ENCODE measurements around the gene RAPGEF2.
A peak's percentile ranks its signal among the peaks of the same experiment; 100 is the strongest.

Gene RAPGEF2

GRCh38 chr4:159197260-159197884, 94.5 kb downstream of the RAPGEF2 start:
- no peak for DNase-seq (ENCODE audit: low spot score)

DNA sequence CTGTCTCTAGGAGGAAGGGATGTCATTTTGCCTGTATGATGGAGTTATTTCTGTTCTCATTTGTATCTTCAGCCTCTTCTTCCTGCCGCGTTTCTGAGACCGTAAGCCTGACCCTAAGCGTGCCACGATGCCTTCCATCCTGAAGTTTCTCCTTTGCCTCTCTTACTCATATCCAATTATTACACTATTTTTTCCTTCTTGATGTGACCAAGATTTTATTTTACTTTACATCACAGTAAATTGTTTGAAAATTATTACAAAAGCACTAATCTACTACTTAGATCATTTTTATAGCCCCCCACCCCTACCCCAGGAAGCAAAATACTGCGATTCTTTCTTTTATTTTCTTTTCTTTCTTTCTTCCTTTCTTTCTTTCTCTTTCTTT, 95.0 kb downstream of the RAPGEF2 start:
- no peak for DNase-seq (ENCODE audit: low spot score)

DNA sequence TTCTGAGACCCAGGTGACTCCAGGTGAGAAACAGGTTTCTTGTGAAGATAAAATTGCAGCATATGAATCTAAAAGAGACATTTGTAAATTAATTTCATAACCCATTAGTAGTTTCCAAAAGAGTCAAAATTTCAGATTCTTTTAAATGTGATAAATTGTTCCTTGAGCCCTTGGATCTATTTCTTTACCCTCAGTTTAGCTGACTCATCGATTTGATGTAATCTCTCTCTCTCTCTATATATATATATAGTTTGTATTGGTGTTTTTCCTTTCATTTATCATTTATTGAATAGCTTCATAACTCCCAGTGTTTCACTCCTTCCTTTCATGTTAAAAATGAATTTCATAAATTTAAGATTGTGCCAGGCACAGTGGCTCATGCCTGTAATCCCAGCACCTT, 96.9 kb downstream of the RAPGEF2 start:
- no peak for DNase-seq (ENCODE audit: low spot score)

GRCh38 chr4:159201168-159201567, 98.3 kb downstream of the RAPGEF2 start:
- DNase-seq (ENCODE audit: low spot score) = no peak

- no peak for DNase-seq (ENCODE audit: low spot score)
These were observed 101.7 kb downstream of the RAPGEF2 start for GRCh38 chr4:159204566-159204965.

DNA sequence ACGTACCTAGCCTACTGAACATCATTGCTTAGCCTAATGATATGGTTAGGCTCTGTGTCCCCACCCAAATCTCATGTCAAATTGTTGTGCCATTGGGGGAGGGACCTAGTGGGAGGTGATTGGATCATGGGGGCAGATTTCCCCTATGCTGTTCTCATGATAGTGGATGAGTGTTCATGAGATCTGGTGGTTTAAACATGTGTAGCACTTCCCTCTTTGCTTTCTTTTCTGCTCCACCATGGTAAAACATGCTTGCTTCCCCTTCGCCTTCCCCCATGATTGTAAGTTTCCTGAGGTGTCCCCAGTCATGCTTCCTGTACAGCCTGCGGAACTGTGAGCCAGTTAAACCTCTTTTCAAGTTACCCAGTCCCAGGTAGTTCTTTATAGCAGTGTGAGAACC, 102.6 kb downstream of the RAPGEF2 start:
- DNase-seq (ENCODE audit: low spot score) = no peak

DNA sequence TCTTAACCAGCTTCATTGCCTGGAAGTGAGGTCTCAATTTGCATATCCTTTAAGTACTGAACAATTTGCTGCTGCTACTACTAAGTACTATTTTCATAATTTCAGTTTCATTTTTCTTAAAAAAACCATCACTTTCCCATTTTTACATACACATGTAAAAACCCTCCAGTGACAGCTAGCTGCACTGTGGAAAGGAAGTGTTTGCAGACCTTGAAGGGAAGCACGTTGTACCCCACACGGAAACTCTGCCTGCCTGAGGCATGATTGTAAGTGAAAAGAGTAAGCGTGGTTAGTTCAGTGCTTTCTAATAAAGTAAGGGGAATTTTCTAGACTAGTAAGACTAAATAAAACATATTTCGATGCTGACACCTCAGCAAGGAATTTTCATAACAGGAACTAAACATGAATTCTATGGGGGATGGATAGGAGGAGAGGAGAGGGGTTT, 103.6 kb downstream of the RAPGEF2 start:
- peak; percentile 47 for DNase-seq (ENCODE audit: low spot score)

- DNase-seq (ENCODE audit: low spot score) = no peak
These were observed 106.4 kb downstream of the RAPGEF2 start for GRCh38 chr4:159209249-159209648.

DNA sequence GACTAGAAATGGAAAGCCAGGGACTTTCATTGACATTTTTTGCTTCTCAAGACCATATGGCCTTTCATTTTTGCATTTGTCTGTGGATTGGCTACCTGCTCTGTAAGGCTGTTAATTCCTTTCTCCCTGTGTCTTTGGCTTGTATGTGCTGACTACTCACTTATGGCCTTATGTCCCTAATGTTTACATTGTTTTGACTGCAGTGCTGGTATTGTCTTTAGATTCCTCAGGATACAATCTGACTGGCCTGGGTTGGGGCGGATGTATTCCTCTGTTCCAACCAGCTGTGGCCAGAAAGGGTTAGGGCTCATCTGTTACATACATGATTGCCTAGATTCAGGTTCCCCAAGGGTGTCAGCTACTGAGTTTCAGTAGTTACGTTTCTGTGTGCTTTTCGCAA, 108.1 kb downstream of the RAPGEF2 start:
- no peak for DNase-seq (ENCODE audit: low spot score)

- DNase-seq (ENCODE audit: low spot score) = no peak
These were observed 109.9 kb downstream of the RAPGEF2 start for GRCh38 chr4:159212675-159213293.

DNA sequence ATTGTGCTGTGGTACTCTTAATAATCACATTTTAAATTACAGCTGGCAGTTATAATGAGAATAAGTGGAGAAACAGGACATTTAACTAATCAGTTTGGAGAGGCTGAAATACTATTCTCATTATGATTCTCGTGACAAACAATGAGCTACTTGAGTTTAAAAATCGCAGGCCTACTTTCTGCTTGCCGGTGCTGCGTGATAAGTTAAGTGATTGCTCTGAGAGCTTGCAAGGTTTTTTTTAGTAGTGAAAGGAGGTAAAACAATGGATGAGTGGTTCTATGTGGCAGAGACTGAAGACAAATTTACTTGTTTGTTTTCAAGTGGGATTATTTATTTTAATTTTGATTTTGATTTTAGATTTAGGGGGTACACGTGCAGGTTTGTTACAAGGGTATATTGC, 114.0 kb downstream of the RAPGEF2 start:
- no peak for DNase-seq (ENCODE audit: low spot score)

DNA sequence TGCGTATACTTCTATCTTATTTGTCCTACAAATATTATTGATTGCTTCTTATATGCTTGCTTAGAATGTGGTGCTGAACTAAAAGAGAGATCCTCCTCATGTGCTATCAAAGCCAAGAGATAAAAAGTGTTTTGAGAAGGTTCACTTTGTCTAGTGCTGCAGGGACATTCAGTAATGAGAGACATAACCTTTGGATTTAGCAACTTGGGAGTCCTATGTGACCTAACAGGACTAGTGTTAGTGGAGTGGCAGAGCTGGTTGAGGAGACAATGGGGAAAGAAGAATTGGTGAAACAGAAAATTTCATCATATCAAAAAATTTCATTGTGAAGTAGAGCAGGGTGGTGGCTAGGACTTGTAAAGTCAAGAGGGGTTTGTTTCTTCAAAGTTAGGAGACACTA, 117.0 kb downstream of the RAPGEF2 start:
- no peak for DNase-seq (ENCODE audit: low spot score)

DNA sequence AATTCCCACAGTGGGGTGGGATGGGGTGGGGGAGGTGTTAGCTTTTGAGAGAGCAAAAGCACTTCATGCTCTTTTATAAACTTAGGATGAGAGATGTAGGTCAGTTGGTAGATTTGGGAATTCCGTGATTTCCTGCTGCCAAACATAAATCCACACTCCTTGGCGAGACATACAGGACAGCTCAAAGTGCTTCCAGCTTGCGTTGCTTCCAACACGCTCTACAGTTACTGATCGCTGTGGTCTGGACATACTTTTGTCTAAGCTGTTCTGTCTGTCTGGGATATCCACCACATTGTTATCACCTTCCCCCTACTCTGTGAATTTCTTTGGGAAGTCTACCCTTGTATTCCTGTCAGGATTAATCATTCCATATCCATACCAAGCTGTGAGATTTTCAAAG, 117.5 kb downstream of the RAPGEF2 start:
- no peak for DNase-seq (ENCODE audit: low spot score)

DNA sequence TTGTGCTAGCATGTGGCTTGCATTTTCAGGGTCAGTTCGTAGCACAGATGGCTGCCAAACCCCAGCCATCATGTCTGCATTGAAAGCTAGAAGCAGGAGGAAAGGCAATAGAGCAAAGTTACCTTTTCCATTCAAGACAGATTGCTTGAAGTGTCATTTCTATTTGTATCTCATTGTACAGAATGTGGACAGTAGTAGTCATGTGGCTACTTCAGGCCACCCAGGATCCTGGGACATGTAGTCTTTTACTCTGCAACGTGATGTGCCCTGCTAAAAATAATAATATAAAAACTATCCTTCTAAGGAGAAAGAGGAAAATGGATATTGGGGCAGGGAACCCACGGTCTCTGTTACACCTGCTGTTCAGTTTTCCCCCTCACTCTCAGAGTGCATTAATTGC, 118.4 kb downstream of the RAPGEF2 start:
- no peak for DNase-seq (ENCODE audit: low spot score)

DNA sequence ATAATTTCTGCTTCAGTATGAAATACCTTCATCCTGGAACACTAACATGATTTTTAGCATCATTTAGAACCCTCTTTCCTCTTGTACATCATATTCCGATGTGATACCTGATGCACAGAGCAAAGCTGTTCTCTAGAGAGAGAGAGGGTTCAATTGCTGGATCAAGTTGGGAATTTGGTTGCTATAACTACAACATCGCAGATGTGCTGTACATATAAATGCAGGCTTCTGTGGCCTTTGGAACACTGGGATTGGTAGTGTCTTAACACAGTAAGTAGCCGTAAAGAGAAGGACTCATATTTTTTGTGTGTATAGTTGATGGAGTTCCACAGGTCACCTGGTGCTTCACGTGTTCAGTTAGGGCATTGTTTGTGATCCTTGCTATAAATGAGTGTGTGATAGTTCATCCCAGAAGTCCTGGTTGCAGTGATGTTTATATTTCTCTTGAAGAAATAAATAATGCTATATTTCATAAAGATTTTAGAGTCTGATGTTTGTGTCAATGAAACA, 119.2 kb downstream of the RAPGEF2 start:
- no peak for DNase-seq (ENCODE audit: low spot score)

- DNase-seq (ENCODE audit: low spot score) = no peak
These were observed 121.5 kb downstream of the RAPGEF2 start for GRCh38 chr4:159224408-159224807.

- no peak for DNase-seq (ENCODE audit: low spot score)
These were observed 124.5 kb downstream of the RAPGEF2 start for GRCh38 chr4:159227378-159227777.

DNA sequence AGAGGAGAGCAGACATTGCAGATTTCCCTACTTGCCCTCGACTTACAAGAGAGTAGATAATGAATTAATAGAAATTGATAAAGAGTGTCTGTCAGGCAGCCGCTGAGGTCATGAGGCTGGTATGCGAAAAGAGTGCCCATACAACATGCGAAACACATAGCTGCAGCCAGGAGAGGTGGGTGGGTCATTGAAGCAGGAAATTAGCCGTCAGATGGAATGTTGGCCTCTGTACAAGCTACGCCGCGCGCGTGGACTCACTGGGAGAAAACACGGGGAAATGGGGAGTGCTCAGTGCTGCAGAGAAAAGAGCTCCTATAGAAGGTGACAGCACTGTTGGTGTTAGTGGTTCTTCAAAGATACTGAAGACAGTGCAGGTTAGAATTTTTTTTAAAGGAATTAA, 125.1 kb downstream of the RAPGEF2 start:
- DNase-seq (ENCODE audit: low spot score) = peak; percentile 80

DNA sequence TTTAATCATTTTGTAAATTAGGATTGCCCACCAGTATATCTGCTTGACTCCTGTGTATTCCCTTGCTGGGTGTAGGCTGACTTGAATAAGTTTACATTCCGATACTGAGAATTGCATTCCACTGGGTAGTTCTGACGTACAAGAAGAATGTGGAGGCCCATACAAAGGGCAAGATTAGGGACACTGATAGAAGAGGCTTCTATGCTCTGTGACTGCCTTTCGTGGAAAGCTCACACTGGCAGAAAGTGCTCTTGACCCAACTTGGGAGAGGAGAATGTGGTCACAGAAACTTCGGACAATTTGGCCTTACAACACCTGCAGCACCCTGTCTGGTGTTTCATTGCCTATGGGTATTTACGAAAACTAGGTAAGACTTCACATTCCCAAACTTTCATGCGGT, 126.3 kb downstream of the RAPGEF2 start:
- no peak for DNase-seq (ENCODE audit: low spot score)

DNA sequence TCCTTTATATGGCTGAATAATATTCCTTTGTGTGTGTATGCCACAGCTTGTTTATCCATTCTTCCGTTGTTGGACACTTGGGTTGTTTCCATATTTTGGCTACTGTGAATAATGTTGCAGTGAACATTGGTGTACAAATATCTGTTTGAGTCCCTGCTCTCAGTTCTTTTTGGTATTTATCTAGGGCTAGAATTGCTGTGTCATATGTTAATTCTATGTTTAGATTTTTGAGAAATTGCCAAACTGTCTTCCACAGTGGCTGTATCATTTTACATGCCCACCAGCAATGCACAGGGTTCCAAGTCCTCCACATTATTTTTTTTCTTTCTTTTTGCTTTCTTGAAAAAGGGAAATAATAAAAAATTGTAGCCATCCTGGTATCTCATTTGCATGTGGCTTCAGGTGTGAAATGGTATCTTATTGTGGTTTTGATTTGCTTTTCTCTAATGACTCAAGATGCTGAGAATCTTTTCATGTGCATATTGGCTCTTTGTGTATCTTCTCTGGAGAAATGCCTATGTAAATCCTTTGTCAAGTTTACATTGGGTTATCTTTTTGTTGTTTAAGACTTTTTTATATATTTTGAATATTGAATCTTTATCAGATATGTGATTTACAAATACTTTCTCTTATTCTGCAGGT, 129.7 kb downstream of the RAPGEF2 start:
- DNase-seq (ENCODE audit: low spot score) = no peak

GRCh38 chr4:159235779-159236368, 133.0 kb downstream of the RAPGEF2 start:
- no peak for DNase-seq (ENCODE audit: low spot score)

DNA sequence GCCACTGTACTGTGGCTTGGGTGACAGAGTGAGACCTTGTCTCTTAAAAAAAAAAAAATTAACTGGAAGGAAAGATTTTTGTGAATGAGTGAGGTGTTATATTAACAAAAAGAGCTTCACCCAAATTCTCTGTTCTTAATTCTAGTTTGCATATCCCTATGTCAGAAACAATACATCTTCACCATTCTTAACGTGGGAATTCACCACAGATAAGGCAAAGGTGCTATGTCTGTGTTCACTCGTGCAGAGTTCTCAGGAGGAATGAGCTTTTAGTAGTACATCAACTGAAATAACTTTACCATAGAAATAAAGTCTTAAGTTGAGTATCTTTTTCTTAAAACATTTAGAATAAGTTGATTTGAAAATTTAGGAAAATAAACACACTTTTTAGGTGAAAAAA, 135.1 kb downstream of the RAPGEF2 start:
- DNase-seq (ENCODE audit: low spot score) = no peak

DNA sequence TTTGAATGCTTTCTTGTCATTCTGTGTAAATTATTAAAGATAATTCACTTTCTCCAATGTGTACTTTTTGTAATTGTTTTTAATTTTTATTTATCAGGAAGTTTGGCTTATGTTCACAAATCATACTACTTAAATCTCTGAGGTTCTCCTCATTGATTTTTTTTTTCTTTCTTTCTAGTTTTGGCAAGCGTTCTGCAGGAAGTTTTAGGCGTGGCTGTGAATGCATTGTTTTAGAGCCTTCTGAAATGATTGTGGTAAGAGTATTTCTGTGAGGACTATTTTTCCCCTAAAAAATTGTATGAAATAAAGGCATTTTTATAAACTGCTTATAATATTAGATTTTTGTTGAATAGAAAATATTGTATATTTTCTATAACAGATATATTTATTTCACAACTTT, 135.8 kb downstream of the RAPGEF2 start:
- peak; percentile 15 for DNase-seq (ENCODE audit: low spot score)
